Esophagus muscularis mucosa (tissue), 4 donors: Measurements from ENCODE around the gene NARS2.

Experiments used
- CTCF ChIP-seq, 3 experiments: fragments of 200-600 bp in 2 of 3; fragments of 450-650 bp in 1 of 3; sonication (generic) in 2 of 3; IDR thresholded peaks; one replicate each; pipeline ENCODE4 v1.5.1; 2017 to 2019; ENCODE audit warnings: antibody characterized with exemption in 3 of 3, mild to moderate bottlenecking in 2 of 3, moderate library complexity in 1 of 3
- EP300 ChIP-seq: sonication (generic); formaldehyde crosslinking; IDR thresholded peaks from one replicate; pipeline ENCODE4 v1.6.1; 2017; ENCODE audit warnings: antibody characterized with exemption
- POLR2A ChIP-seq: fragments of 450-650 bp; IDR thresholded peaks from one replicate; pipeline ENCODE4 v1.6.1; 2017; ENCODE audit warnings: antibody characterized with exemption, moderate library complexity, mild to moderate bottlenecking, low read depth

GRCh38 chr11:78429660-78430059 lies 145.0 kb downstream of the NARS2 start:
- TF ChIP-seq POLR2A (no peak), CTCF (IDR thresholded peaks at IDR 0.05) (no peak), EP300 (no peak)
